ENCODE results near the gene RUFY4.

DNA sequence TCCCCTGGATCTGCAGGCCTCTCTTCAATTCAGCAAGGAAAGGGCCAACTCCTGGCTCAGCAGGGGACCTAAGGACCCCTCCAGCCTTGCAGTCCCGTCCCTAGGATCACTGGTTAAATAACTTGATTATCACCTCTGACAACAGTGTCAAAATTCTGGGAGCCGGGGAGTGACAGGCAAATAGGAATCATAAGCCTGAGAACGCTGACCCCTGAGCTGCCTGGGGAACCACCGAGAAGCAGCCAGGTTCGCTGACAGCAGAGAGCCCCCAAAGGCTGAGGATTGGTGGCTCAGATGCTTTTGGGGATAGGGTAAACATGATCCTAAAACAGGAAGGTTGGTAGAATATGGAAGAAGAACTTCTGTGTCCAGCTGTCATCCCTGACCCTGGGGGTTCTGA, 48.8 kb upstream of the RUFY4 start:
- TF ChIP-seq EZH2 (IDR thresholded peaks at IDR 0.05; ENCODE audit: low read length), result no peak
- TF ChIP-seq, protein P1, sequence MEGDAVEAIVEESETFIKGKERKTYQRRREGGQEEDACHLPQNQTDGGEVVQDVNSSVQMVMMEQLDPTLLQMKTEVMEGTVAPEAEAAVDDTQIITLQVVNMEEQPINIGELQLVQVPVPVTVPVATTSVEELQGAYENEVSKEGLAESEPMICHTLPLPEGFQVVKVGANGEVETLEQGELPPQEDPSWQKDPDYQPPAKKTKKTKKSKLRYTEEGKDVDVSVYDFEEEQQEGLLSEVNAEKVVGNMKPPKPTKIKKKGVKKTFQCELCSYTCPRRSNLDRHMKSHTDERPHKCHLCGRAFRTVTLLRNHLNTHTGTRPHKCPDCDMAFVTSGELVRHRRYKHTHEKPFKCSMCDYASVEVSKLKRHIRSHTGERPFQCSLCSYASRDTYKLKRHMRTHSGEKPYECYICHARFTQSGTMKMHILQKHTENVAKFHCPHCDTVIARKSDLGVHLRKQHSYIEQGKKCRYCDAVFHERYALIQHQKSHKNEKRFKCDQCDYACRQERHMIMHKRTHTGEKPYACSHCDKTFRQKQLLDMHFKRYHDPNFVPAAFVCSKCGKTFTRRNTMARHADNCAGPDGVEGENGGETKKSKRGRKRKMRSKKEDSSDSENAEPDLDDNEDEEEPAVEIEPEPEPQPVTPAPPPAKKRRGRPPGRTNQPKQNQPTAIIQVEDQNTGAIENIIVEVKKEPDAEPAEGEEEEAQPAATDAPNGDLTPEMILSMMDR (optimal IDR thresholded peaks at IDR 0.05 in 1 of 3, IDR thresholded peaks at IDR 0.05 in 1 of 3, conservative IDR thresholded peaks at IDR 0.05 in 1 of 3; ENCODE audit: extremely low read depth in 1 of 3, insufficient read depth in 2 of 3, low read length in 3 of 3), result no peak
